HL-60/S4 treated with phorbol 12-myristate 13-acetate at 8.2 ng/mL for 4 days and 3 days (cell line): ENCODE results near the gene GTF2F1.
"Not testable (repeated sequence)": the region's sequence is repeated elsewhere in the genome, so short reads cannot be mapped to it uniquely, and the experiment has no call there.

Experiments used
- in situ Hi-C: fragments of 300-500 bp; cut with MboI; formaldehyde crosslinking; loops from 2 replicates; pipeline ENCODE4 v1.15.0; 2022; ENCODE audit warnings: low sequenced_read_pairs

The GTF2F1 gene

DNA sequence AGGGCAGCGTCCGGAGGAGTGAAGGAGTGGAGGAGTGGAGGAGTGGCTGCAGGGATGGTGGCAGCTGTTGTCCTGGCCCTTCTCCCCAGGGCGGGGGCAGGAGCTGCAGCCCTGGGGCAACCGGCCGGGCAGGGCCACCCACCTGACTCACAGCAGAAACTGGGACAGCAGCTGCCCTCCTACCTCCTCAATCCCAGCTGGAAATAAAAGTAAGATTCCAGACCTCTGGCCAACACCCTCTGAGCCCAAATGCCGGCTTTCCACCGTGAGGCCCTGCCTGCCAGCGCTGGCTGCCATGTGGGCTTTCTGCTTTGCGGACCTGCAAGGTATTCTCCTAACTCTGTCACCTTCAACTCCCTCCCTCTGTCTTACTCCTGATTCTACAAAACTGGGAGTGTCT is 35.0 kb downstream of the GTF2F1 start:
- in situ Hi-C loops, result no loop called here

DNA sequence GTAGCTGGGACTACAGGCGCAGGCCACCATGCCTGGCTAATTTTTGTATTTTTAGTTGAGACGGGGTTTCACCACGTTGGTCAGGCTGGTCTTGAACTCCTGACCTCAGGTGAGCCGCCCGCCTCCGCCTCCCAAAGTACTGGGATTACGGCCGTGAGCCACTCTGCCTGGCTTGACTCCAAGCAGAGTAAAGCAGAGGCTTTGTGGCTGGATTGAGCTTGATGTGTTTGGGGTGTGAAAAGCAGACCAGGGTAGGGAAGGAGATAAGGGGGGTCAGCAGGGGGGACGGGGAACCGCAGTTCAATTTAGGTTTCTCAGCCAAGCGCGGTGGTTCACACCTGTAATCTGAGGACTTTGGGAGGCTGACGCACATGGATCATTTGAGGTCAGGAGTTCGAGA is 35.8 kb downstream of the GTF2F1 start:
- in situ Hi-C loops, result no loop called here

DNA sequence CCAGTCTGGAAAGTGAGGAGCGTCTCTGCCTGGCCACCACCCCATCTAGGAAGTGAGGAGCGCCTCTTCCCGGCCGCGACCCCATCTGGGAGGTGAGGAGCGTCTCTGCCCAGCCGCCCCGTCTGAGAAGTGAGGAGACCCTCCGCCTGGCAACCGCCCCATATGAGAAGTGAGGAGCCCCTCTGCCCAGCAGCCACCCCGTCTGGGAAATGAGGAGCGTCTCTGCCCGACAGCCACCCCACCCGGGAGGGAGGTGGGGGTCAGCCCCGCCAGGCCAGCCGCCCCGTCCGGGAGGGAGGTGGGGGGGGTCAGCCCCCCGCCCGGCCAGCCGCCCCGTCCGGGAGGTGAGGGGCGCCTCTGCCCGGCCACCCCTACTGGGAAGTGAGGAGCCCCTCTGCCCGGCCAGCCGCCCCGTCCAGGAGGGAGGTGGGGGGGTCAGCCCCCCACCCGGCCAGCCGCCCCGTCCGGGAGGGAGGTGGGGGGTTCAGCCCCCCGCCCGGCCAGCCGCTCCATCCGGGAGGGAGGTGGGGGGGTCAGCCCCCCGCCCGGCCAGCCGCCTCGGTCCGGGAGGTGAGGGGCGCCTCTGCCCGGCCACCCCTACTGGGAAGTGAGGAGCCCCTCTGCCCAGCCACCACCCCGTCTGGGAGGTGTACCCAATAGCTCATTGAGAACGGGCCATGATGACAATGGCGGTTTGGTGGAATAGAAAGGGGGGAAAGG is 37.5 kb downstream of the GTF2F1 start:
- in situ Hi-C loops, result not testable (repeated sequence)

DNA sequence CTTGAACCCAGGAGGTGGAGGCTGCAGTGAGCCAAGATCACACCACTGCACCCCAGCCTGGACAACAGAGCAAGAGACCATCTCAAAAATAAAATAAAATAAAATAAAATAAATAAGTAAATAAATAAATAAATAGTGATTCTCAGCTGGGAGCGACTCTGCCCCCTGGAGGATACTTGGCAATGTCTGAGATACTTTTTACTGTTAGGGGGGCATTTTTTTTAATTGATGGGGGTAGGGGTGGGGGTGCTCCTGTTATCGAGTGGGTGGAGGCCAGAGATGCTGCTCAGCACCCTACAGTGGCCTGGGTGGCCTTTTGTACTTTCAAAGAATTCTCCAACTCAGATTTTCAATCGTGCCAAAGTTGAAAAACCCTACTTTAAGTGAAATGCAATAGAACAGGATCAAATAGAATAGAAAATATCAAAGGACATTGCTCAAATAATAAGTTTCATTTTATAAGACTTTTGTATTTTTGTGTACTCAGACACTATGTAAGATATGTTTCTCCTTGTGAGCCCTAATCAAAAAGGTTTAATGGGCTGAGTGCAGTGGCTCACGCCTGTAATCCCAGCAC is 38.8 kb downstream of the GTF2F1 start:
- in situ Hi-C loops, result no loop called here

DNA sequence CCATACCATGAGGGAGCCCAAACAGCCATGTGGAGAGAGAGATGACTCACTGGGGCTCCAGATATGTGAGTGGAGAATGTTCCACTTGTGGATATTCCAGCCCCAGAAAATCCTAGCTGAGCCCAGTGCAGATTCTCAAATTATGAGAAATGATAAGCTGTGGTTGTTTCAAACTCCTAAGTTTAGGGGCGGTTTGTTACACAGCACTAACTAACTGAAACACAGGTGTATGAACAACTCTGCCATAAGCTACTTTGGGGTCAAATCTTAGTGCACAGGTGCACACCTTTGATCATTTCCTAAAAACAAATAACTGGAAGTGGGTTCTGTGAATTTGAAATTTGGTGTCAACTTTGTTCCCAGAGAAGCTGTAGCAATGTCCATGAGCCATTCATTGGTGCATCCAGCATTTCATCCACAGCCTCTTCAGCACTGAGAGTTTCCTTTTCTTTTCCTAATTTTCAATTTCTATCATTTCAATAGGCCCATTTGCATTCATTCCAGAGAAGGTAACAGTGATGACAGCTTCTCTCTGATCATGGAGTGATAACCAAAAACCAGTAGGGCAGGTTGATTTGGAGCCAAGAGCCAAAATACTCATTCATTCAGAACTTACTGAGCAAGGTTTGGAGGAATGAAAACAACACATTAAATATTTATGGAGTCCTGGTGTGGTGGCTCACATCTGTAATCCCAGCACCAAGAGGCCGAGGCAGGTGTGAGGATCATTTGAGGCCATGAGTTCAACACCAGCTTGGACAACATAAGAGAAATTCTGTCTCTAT is 40.4 kb downstream of the GTF2F1 start:
- in situ Hi-C loops, result no loop called here

DNA sequence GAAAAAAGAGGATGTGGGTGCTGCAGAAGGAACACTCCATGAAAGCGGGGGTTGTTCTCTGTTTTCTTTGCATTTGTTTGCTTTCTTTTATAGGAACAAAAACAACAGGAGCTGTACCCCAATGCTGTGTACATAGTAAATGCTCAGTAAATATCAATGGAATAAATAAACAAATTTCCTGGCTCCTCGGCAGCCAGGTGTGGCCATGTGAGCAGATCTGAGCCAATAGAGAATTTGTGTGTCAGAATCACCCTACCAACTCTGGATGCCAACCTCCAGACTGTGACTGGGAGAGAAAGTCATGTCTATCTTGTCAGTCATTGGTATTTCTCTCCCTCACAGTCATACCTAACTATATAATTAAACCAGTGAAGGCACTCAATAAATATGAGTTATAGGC is 42.3 kb downstream of the GTF2F1 start:
- in situ Hi-C loops, result no loop called here

DNA sequence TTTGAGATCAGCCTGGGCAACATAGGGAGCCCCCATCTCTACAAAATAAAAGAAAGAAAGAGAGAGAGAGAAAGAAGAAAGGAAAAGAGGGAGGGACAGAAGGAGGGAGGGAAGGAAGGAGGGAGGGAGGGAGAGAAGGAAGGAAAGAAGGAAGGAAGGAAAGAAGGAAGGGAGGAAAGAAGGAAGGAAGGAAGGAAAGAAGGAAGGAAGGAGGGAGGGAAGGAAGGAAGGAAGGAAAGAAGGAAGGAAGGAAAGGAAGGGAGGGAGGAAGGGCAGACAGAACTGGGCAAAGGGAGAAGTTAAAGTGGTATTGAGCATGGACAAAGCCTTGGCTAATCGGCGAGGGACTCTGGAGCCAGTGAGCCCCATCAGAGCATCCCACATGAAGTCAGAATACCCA is 43.7 kb downstream of the GTF2F1 start:
- in situ Hi-C loops, result not testable (repeated sequence)

DNA sequence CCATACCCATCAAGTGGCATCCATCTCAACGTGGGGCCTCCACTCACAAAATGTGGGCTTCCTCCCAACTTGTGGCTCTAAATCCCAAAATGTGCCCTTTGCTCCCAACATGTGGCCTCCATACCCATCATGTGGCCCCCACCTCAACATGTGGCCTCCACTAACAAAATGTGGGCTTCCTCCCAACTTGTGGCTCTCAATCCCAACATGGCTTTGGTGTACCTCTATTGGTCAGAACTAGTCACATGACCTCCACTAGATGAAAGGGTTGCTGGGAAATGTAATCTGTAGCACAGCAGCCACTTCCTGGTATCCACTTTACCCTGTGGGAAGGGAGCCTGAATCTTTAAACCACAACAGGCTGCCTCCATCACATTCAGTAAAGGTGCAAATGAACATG is 49.5 kb downstream of the GTF2F1 start:
- in situ Hi-C loops, result no loop called here

DNA sequence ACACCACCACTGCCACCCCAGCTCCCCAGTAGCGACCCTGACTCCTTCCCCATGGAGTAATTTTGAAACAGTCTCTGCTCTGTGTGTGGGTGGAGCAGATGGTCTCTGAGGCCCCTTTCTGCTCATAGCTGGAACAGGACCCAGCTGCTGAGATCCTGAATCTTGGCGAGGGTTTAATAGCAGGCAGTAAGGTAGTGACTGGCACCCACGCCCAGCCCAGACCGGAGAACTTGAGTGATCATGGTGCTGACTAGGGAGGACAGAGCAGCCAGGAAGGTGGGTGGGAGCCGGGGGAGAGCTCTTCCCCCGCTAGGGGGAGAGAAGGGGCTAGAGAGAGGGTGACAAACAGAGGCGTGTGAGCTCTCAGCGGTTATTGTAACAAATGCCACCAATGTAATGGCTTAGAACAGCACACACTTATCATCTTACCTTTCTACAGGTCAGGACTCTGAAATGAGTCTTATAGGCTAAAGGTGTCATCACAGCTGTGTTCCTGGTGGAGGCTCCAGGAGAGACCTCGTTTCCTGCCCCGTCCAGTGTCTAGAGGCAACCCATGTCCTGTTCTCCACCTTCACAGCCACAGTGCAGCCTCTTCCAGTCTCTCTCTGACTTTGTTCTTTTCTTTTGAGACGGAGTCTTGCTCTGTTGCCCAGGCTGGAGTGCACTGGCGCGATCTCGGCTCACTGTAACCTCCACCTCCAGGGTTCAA is 52.3 kb downstream of the GTF2F1 start:
- in situ Hi-C loops, result no loop called here

DNA sequence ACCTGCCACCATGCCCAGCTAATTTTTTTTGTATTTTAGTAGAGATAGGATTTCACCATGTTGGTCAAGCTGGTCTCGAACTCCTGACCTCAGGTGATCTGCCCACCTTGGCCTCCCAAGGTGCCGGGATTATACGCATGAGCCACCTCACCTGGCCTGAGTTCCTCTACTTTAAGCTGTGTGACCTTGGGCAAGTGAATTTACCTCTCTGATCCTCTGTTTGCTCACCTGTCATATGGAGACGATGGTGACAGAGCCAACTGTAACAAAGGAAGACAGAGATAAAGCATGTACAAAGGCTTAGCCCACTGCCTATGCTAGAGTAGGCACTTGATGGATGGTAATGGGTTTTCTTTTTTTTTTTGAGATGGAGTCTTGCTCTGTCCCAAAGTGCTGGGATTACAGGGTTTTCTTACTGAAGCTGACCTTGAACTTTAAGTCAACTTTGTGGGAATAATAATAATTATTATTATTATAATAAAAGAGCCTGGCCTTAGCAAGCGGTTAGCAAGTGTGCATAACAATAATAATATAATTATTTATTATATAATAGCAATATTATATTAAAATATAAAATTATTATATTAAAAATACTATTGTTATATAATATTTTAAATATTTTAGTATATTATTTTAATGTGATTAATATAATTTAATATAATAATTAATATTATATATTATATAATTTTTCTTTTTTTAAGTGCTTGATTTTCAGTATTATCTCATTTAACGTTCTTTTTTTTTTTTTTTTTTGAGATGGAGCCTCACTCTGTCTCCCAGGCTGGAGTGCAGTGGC is 58.3 kb downstream of the GTF2F1 start:
- in situ Hi-C loops, result no loop called here

DNA sequence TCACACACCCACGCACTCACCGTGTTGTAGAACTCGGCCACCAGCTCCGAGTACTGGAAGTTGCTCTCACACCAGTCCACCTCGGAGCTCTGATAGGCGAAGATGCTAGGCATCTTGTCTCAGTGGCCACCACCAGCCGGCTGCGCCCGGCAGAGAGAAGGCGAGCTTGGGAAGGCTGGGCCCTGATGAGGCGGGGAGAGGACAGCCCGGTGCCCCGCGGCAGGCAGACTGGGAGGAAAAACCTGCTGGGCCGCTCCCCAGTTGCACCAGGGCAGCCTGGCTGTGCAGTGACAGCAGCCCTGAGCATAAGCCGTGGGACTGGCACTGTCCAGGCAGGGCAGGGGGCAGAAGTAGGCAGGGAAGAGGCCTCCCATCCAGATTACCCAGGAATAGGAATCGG is 59.5 kb downstream of the GTF2F1 start, which contains the start of gene ACER1:
Gene ACER1 (minus strand): TSS at position 174 of the 400 bp plus-strand sequence. CDS start 61 bp downstream, at position 113.
- in situ Hi-C loops, result no loop called here
